NCI-H1417 (cell line): Measurements from ENCODE around the gene MYLIP.
A peak's percentile ranks its signal among the peaks of the same experiment; 100 is the strongest.

Experiments used
- DNase-seq, 3 experiments: peaks; one replicate each; lab custom pipeline; 2025; lab: John Stamatoyannopoulos, UW

MYLIP gene

DNA sequence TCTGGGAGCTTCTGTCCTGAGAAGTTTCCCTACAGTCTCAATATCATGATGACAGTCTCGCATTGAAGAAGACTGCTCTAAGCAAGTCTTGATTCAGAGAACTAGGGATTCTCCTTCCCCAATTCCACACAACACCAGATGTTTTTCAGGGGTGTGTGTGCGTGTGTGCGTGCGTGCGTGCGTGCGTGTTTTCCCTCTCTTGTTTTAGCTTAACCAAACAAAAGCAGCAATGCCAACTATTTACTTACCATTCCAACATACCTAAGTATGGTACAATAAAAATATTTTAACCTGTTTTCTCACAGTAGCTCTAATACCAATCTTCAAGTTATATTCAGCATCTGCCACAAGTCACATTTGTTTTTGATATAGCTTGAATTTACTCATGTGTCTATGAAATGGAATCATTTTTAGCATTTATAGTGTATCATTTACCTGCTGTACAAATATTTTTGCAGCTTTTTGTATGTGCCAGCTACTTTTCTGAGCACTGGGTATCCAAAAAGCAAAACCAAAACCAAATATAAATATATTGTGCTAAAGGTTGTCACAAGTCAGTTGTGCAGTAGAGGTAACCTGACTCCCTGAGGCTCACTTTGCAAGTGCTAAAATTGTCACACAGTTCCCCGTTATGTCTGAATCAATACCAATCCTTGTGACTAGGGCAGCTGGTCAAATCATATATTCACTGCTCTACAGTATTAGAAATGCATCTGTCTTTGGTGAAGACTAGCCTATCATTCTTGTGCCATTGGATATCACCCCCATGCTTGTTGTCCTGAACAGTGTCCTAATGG, 21.7 kb upstream of the MYLIP start:
- no peak for DNase-seq

DNA sequence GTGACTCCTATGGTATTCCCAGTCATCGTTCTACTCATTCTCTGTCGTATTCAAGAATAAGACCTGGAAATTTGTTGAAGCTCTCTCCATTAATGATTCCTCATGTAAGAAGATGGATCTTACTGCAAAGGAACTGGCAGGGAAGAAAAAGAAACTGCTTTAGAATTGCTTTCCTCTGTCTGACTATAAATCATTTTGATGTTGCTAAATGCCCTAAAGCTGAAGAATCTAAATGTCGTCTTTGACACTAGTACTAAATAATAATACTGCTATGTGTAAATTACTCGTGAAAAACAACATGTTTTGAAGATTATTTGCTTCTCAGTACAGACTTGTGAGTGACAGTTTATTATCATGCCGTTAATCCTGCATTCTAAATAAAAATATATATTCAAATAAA, 20.5 kb upstream of the MYLIP start:
- DNase-seq, result no peak

DNA sequence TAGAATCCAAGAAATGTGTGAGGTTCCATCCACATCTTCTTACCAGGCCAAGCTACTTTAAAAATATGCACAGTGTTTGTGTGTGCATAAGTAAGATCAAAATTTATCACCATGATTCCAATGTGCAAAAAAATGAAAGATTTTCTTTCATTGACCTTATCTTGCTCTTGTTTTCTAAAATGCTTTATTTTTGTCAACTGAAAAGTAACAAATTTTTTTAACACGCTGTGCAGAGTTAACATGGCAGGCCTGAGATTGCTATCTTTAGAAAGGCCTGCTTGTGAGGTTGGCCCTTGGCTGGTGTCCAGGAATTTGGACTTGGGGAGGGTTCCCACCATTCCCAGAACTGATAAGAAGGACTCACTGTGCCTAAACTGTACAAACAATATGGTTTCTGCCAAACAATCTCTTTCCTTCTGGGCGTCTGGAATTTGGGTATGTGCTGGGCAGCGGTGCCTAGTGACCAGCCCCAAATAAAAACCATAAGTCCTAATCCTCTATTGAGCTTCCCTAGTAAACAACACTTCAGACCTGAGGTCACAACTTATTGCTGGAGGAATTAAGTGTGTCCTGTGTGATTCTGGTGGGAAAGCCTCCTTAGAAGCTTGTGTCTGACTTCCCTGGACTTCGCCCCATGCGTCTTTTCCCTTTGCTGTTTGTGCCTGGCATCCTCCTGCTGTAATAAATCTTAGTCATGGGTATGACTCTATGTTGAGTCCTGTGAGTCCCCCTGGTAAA, 19.8 kb upstream of the MYLIP start:
- DNase-seq, result no peak

DNA sequence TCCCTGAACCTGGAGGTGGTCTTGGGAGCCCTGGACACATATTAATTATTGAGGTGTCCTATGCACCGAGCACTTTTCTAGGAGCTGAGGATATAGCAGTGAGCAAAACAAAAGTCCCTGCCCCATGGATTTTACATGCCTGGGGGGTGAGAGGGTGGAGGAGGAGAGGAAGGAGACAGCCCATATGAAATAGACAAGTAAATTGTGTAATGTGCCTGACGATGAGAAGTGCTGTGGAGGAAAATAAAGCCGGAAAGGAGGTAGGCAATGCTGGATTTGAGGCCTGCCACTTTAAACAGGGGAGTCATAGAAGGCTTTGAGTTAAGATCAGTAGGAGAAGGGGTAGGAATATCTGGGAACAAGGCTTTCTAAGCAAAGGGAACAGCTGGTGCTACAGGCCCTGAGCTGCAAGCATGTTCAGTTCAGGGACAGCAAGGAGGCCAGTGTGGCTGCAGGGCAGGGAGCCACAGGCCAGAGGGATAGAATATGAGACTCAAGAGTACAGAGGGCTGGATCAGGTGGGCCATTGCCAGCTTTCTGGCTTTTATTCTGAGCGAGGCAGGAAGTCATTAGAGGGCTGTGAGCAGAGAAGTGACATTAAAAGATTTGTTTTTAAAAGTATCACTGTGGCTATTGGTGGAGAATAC, 19.1 kb upstream of the MYLIP start:
- no peak for DNase-seq

DNA sequence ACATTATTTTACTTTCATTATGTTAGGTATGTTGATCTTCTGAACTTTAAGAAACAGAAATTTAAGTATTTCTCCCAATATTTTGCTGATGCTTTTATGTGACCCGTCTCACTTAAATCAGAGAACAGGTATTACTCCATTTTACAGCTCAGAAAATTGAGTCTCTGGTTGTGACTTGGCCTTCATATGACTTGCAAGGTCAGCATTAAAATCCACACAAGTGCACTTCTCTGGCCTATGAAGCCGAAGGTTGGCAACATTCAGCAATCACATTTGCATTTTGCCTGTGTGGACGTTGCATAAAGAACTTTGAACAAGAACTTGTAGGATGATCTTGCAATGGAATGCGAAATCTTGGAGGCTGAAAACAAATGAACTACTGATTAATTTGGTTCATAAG, 10.1 kb upstream of the MYLIP start:
- no peak for DNase-seq

DNA sequence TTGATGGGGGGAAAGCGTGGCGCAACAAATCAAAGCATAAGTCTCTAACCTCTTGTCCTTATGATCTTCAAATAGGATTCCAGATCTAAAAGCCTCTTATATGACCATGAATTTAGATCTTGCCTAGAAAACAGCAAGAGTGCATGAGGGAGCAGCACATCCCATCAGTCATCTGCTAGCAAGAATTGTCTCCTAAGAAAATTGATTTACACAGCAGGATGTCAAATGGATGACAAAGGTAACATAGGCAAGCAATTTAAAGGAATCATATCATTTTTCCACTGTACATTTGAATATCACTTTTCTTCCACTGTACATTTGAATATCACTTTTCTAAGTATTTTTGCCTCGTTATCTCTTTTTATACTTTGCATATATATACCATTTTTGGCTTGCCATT, 7.5 kb upstream of the MYLIP start:
- no peak for DNase-seq

DNA sequence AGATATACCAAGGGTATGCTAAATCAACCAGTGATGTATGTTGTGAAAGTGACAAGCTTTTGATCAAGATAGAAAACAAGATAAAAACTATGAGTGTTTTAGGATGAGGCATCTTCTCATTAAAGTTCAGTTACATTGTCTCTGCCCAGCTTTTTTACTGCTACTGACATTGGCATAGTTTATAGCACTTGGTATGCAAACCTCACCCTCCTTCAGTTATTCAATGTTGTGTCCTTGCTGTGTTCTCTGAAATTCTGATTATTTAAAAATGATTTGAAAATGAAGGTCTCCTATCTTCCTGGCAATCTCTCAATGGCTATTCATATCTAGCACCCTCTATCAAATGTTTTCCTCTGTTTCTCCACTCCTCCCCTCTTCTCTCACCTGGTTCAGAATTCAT, 6.7 kb upstream of the MYLIP start:
- no peak for DNase-seq

DNA sequence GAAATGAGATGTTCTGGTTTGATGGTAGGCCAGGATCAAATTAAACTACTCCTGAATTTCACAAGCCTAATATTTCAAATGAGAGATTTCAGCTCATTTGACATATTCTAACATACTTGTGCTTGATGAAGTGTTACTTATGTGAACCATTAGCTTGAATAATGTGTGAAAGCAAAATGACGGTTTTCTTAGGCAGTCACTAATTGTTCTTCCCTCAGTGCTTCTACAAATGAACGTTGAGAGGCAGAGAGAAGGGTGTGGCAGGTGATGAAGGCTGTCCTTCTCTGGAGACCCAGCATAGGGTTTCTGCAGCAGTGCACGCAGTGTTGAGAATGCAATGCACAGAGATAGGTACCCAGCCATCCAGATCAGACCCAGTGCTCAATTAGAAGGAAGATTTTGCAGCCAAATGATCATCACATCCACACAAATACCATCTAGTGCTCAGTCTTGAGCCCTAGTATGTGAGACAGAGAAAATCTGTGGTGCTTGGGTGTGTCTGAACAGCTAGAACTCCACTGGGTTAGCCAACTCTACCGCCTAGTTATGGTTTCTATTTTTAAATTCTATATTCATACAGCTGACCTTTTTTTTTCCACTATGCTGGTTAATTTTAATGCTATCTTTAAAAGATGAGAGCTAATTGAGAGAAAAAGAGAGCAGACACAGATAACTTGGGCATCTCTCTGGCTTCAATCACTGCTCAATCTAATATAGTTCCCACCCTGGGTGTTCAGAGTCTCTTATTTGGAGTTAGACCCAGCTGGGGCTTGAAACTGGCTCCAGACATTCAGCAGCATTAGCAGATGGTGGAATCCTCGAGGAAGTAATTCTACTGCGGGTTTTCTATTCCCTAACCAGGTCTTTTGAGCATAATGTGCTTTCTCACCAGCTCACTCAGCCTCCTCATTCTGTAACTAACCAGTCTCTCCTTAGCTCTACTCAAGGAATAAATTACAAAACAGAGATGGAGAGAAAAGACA, 4.4 kb upstream of the MYLIP start:
- DNase-seq, result peak in 1 of 3 experiments; percentile 7

DNA sequence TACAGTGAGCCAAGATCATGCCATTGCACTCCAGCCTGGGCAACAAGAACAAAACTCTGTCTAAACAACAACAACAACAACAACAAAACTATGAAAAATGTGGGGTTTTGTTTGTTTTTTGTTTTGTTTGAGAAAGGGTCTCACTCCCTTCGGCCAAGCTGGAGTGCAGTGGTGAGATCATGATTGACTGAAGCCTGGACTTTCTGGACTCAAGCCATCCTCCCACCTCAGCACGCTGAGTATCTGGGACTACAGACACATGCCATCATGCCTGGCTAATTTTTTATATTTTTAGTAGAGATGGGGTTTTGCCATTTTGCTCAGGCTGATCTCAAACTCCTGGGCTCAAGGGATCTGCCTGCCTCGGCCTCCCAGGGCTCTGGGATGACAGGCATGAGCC, 2.8 kb upstream of the MYLIP start:
- no peak for DNase-seq

DNA sequence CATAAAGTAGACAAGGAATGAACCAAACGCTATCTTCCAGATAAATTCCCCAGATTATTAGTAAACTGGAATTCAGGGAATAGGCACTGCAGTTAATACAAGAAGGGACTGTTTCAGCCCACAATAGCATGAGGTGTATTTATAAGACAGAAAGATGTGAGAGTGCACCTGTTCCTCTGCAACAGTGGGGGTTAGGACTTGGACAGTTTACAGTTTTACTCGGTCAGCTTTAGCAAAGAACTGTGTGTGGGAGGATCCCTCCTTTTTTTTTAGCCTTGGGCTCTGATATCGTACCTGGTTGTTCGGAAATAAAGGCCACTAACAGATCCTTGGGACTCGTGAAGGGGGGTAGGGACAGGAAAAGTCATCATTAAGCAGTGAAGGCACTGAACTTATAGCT, 2.0 kb upstream of the MYLIP start:
- no peak for DNase-seq

DNA sequence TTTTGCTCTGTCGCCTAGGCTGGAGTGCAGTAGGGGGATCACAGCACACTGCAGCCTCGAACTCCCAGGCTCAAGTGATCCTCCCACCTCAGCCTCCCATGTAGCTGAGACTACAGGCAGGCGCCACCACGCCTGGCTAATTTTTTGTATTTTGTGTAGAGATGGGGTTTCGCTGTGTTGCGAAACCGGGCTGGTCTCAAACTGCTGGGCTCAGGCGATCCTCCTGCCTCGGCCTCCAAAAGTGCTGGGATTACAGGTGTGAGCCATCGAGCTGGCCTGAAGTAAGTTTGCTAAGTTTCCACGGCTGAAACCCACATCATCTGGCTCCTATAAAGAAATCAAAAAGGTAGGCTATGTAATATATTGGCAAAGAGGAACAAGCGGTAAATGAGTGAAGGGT, 1.4 kb upstream of the MYLIP start:
- no peak for DNase-seq

DNA sequence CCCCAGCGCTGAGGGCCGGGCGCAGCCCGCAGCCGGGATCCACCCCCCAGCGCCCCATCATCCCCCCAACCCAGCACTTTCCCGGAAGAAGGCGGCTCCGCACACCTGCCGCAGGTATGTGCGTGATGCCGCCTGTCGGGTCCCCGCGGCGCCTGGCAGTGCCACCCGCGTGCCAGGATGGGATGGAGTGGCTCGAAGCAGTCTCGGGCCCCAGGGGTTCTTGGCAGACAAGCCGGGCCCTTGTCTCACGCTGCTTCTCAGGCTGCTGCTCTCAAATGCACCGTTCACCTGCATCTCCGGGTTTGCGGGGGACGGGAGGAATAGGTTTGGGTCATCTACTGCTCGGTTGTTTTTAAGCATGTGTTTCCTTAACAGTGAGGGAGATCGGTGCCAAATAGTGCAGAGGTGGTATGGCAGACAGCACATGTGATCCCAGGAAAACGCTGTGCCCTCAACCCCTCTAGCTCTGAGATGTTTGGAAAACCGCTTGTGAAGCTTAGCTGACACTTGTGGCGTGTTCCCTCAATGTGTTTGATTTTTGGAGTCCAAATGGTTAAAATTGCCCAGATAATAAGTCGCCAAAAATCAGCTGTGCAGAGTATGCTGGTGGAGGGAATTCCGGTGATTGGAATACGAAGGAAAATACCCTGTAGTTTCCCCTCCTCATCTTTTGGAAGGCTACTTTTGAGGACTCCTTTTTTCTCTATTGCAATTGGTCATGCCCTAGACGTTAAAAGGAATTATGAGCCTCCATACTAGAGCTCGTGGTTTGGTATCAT, 926 bp downstream of the MYLIP start:
- DNase-seq, result peak; percentile 26 to 83 (median 79)

DNA sequence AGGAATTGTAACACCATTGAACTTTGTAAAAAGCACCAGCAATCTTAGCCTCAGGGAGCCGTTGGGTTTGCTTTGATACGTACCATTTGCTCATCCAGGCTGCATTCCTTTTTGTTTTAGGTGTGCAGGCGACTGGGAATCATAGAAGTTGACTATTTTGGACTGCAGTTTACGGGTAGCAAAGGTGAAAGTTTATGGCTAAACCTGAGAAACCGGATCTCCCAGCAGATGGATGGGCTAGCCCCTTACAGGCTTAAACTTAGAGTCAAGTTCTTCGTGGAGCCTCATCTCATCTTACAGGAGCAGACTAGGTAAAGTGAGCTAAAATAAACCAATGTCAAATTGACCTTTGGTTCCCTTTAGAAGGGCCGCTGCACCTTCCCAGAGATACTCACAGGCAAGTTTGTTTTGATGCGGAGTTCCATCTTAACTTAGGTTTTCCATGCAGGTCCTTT, 1.6 kb downstream of the MYLIP start:
- DNase-seq, result peak in 2 of 3 experiments; percentile 27 to 29

DNA sequence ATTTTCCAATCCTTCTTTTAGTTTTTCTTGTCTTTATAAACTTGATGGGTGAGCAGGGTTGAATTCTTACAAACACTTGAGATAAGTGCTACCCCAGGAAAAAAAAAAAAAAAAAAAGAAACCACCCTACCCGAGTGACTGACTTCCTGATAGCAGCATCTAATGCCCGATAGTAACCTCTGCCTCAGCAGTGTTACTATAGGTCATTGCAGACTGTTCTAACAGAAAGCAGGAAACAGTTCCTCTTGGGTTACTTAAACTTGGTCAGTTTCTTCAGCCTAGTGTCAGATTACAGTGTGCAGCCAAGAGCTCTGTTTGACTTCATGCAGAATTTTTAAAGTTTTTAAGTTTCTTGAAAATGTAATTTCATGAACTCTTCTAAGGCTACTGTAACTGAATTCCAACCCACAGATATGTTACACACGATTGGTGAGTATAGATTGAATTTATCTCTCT, 2.1 kb downstream of the MYLIP start:
- peak in 2 of 3 experiments; percentile 25 to 59 for DNase-seq

DNA sequence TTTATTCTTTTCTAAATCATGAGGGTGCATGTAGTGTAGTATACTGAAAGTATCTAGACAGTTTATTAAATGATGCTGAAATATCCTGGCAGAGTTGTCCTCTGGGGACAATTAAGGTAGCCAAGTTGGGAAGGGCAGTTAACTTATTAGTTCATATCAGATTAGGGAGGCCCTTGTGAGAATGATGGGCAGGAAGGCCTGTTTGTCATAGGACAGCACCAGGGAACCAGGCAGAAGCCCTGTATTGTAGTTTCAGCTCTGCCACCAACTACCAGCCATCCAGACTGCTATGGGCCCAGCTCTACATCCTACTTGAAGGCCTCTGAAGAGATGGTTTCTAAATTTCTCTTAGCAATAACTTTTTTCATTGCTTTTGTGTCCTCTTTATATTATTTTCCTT, 4.0 kb downstream of the MYLIP start:
- peak in 1 of 3 experiments; percentile 6 for DNase-seq

DNA sequence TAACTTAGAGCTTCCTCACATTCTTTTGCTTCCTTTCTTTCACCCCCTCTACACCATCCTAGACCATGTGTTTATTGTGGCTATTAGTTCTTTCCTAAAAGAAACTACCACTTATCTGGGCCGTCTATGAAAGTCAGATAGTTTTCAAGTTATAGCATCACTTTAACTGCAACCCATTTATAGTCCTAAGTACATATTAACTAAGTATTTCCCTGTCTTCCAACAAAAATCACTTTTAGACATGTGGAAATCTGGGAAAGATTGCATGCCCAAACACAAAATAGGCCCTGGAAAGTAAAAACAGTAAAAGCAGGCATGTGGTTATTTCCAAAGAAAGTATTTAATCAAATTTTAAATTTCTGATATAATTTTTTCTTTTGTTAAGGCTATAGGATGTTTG, 5.5 kb downstream of the MYLIP start:
- DNase-seq, result no peak

DNA sequence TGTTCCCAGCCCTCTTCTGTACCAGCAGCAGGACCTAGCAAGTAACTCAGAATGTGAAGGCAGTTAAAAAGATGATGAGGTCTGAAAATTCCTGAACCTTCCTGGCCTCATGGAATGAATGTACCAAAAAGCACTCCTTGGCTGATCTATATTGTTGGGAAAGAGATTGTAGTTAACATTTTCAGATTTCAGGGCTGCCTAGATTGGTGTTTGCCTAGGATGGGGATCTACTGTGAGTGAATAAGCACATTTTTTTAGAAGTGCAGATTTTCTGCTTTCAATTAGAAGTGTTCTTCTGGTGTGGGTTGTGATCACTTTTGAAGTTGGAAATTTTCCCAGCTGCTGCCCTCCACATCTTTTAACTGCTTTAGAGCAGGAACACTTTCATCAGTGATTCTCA, 6.2 kb downstream of the MYLIP start:
- DNase-seq, result no peak

DNA sequence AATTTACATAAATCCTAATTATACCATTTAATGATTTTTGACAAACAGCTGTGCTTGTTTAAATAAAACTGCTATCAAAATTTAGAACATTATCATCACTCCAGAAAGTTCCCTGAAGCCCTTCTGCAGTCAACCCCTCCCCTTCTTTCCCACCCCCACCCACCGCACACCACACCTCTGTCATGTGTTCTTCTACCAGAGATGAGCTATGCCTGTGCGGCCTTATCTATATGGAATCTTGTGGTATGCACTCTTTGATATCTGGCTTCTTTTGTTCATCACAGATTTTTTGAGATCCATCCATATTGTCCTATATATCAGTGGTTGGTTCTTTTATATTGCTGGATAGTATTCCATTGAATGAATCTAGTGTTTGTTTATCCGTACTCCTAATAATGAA, 7.2 kb downstream of the MYLIP start:
- DNase-seq, result no peak

DNA sequence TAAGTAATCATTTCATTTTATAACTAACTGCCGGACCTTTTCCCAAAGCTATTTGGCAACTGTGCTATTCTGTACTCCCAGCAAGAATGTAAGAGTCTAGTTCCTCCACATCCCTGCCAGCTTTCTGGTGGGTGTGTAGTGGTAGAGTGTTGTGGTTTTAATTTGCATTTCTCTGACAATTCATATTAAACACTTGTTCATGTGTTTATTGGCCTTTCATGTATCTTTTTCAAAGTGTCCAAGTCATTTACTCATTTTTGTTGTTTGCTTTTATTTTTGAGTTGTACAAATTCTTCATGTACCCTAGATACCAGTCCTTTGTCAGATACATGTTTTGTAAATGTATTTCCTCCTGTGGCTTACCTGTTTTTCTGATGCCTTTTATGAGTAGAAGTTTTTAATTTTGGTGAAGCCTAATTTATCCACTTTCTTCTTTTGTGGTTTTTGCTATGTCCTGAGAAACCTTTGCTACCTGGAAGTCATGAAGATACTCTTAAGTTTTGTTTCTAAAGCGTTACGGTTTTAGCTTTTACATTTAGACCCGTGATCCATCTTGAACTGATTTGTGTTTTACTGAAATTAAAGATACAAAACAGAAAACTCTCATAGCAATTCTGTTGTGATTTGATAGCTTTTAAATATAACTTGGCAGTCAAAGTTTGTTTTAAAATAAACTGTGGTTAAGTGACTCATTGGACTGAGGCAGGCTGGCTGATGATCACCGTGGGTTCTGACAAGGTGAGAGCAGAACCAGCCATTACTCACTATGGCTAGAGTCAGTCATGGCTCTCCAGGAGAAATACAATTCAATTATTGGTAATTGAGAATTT, 8.0 kb downstream of the MYLIP start:
- DNase-seq, result no peak

DNA sequence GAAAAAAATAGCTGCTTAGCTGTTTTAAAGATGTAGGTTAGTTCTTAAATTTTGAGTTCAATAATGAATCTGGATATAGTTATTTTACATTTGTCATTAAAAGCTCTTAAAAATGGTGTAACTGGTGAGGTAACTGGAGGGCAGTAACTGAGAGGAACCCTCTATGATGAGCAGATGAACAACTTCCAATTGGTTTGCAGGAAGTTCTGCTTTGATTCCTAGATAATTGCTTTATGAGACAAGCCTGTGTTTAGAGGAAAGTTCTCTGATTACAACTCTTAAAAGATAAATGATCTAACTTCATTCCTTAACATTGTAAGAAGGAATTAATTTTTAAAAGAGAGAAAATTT, 8.5 kb downstream of the MYLIP start:
- no peak for DNase-seq
